Liver (tissue), 9 donors: ENCODE results near the gene TMEM184C. TPM values are rescaled to one million over a fixed set of nuclear protein-coding genes. Genes with fewer than 3 reads are reported as not detected.

ENCODE experiments used
- DNase-seq: peaks from one replicate; pipeline ENCODE4 v3.0.0-alpha.2; 2017; ENCODE audit warnings: low spot score
- H3K27ac ChIP-seq, 2 donors: one replicate each; pipeline ENCODE4 v1.7.0; 2013; ENCODE audit warnings: inconsistent platforms in 2 of 2, low read length in 2 of 2, control low read depth in 1 of 2, low read depth in 1 of 2, mild to moderate bottlenecking in 1 of 2
- H3K27me3 ChIP-seq, 4 donors: one replicate each; pipeline versions ENCODE4 v1.6.1 to v1.7.0; 2013; ENCODE audit warnings: low read length in 3 of 4, inconsistent platforms in 1 of 4, mild to moderate bottlenecking in 1 of 4, moderate library complexity in 1 of 4; ENCODE audit not compliant: control insufficient read depth in 4 of 4, insufficient read depth in 4 of 4
- H3K36me3 ChIP-seq, 4 donors: one replicate each; pipeline versions ENCODE4 v1.6.1 to v1.7.0; 2013; ENCODE audit warnings: low read length in 3 of 4, mild to moderate bottlenecking in 3 of 4, low read depth in 1 of 4, moderate library complexity in 1 of 4; ENCODE audit not compliant: control insufficient read depth in 4 of 4, insufficient read depth in 3 of 4
- H3K4me1 ChIP-seq, 4 donors: one replicate each; pipeline versions ENCODE4 v1.6.1 to v1.7.0; 2013; ENCODE audit warnings: low read length in 3 of 4, mild to moderate bottlenecking in 3 of 4, moderate library complexity in 1 of 4; ENCODE audit not compliant: control insufficient read depth in 4 of 4, insufficient read depth in 4 of 4
- H3K4me3 ChIP-seq, 3 donors: one replicate each; pipeline versions ENCODE4 v1.6.1 to v1.7.0; 2013; ENCODE audit warnings: low read length in 3 of 3, control low read depth in 1 of 3, low read depth in 1 of 3, mild to moderate bottlenecking in 1 of 3
- H3K9ac ChIP-seq, 2 donors: one replicate each; pipeline ENCODE4 v1.7.0; 2013; ENCODE audit warnings: low read length in 2 of 2, mild to moderate bottlenecking in 2 of 2, moderate library complexity in 2 of 2, control low read depth in 1 of 2, low read depth in 1 of 2
- H3K9me3 ChIP-seq, 4 donors: one replicate each; pipeline versions ENCODE4 v1.6.1 to v1.7.0; 2013; ENCODE audit warnings: low read length in 3 of 4; ENCODE audit not compliant: control insufficient read depth in 4 of 4
- ATF3 ChIP-seq: IDR thresholded peaks from 2 replicates; pipeline ENCODE4 v1.6.1; 2016; ENCODE audit warnings: antibody characterized with exemption
- CTCF ChIP-seq: fragments of 150-350 bp; IDR thresholded peaks from 2 replicates; pipeline ENCODE4 v1.5.1; 2017; ENCODE audit warnings: improper control_type of control experiment, low read depth, low read length; ENCODE audit not compliant: missing input control
- EGR1 ChIP-seq, 2 donors: IDR thresholded peaks; 2 replicates each; pipeline ENCODE4 v1.6.1; 2016 to 2018; ENCODE audit warnings: antibody characterized with exemption in 2 of 2, low read depth in 2 of 2
- FOXA1 ChIP-seq: IDR thresholded peaks from 2 replicates; pipeline ENCODE4 v1.6.1; 2016; ENCODE audit warnings: antibody characterized with exemption
- FOXA2 ChIP-seq: IDR thresholded peaks from 2 replicates; pipeline ENCODE4 v1.6.1; 2016; ENCODE audit warnings: antibody characterized with exemption
- GABPA ChIP-seq, 2 donors: IDR thresholded peaks in 1 of 2; conservative IDR thresholded peaks in 1 of 2; 2 replicates each; pipeline ENCODE4 v1.6.1; 2016; ENCODE audit warnings: antibody characterized with exemption in 2 of 2, mild to moderate bottlenecking in 1 of 2, moderate library complexity in 1 of 2
- HNF4A ChIP-seq, 2 donors: conservative IDR thresholded peaks; 2 replicates each; pipeline ENCODE4 v1.6.1; 2016; ENCODE audit warnings: antibody characterized with exemption in 2 of 2, mild to moderate bottlenecking in 2 of 2
- HNF4G ChIP-seq: IDR thresholded peaks from 2 replicates; pipeline ENCODE4 v1.6.1; 2016; ENCODE audit warnings: antibody characterized with exemption
- JUND ChIP-seq, 2 donors: IDR thresholded peaks; 2 replicates each; pipeline ENCODE4 v1.6.1; 2016; ENCODE audit warnings: antibody characterized with exemption in 2 of 2
- NR2F2 ChIP-seq: IDR thresholded peaks from 2 replicates; pipeline ENCODE4 v1.6.1; 2016; ENCODE audit warnings: antibody characterized with exemption
- RAD21 ChIP-seq, 2 donors: IDR thresholded peaks; 2 replicates each; pipeline ENCODE4 v1.6.1; 2016; ENCODE audit warnings: antibody characterized with exemption in 2 of 2, mild to moderate bottlenecking in 2 of 2
- REST ChIP-seq: IDR thresholded peaks from 2 replicates; pipeline ENCODE4 v1.6.1; 2016; ENCODE audit warnings: antibody characterized with exemption, mild to moderate bottlenecking
- RXRA ChIP-seq, 2 donors: IDR thresholded peaks; 2 replicates each; pipeline ENCODE4 v1.6.1; 2017 to 2018; ENCODE audit warnings: antibody characterized with exemption in 2 of 2, mild to moderate bottlenecking in 1 of 2
- SP1 ChIP-seq: IDR thresholded peaks from 2 replicates; pipeline ENCODE4 v1.6.1; 2018; ENCODE audit warnings: antibody characterized with exemption, mild to moderate bottlenecking
- TAF1 ChIP-seq: conservative IDR thresholded peaks from 2 replicates; pipeline ENCODE4 v1.6.1; 2016; ENCODE audit warnings: antibody characterized with exemption, mild to moderate bottlenecking
- YY1 ChIP-seq: IDR thresholded peaks from 2 replicates; pipeline ENCODE4 v1.6.1; 2016; ENCODE audit warnings: antibody characterized with exemption, mild to moderate bottlenecking
- WGBS: extraction: QIAGEN DNeasy Blood & Tissue Kit; methylation state at CpG from one replicate; pipeline ENCODE4 v1.1.7; 2013; 5-methylcytosine and 5-hydroxymethylcytosine counted together
- polyA plus RNA-seq, 2 donors: library from polyadenylated mRNA; stranded (reverse) in 1 of 2; unstranded in 1 of 2; fragments of 200-250 nt in 1 of 2; fragments of >200 nt in 1 of 2; fragmentation: Nextera tagmentation in 1 of 2; extraction: Ambion mirVana in 1 of 2; gene quantifications; one replicate each; pipeline versions ENCODE4 v1.2.1 to v1.2.3, GENCODE V29; 2013 to 2015
- total RNA-seq, 2 donors: library from RNA; depleted of rRNA; stranded (reverse); fragments of >200 nt; gene quantifications; one replicate each; pipeline ENCODE4 v1.2.3, GENCODE V29; 2014
- TF ChIP-seq, protein P1 (sequence below): IDR thresholded peaks from 2 replicates; pipeline ENCODE4 v1.6.1; 2016; ENCODE audit warnings: antibody characterized with exemption
- TF ChIP-seq, protein P2 (sequence below): IDR thresholded peaks from 2 replicates; pipeline ENCODE4 v1.6.1; 2016; ENCODE audit warnings: antibody characterized with exemption
- donor health status: healthy.
- donor health status: healthy.
- donor health status: healthy.
- donor health status: healthy.
- donor health status: healthy.

The TMEM184C gene
- total and polyA plus RNA-seq, 4 donors = 9.1 to 31.4 (median 13.4) TPM

GRCh38 chr4:147626903-147627302, 9.7 kb downstream of the TMEM184C start:
- WGBS = 98% methylated on average over 4 of the region's 4 CpGs
- no peak overlapping the region for H3K4me3 ChIP-seq
- no peak overlapping the region for H3K9ac ChIP-seq
- no peak overlapping the region for H3K27ac ChIP-seq
- DNase-seq = no peak
- H3K9me3 ChIP-seq = no peaks in the 10 kb centered on the region
- no peaks in the 10 kb centered on the region for H3K27me3 ChIP-seq
- TF ChIP-seq, protein P1, sequence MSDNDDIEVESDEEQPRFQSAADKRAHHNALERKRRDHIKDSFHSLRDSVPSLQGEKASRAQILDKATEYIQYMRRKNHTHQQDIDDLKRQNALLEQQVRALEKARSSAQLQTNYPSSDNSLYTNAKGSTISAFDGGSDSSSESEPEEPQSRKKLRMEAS = no peak
- TF ChIP-seq RAD21 (IDR thresholded peaks at IDR 0.05) (no peak), JUND (IDR thresholded peaks at IDR 0.05) (no peak), FOXA1 (no peak), SP1 (no peak), YY1 (no peak), GABPA (IDR thresholded peaks at IDR 0.05 in 1 of 2, conservative IDR thresholded peaks at IDR 0.05 in 1 of 2) (no peak), RXRA (IDR thresholded peaks at IDR 0.05) (no peak), NR2F2 (no peak), ATF3 (no peak), CTCF (no peak), HNF4G (no peak), REST (no peak), HNF4A (conservative IDR thresholded peaks at IDR 0.05) (no peak), FOXA2 (no peak), EGR1 (IDR thresholded peaks at IDR 0.05; ENCODE audit: low read depth in 2 of 2) (no peak), TAF1 (no peak)
- TF ChIP-seq, protein P2, sequence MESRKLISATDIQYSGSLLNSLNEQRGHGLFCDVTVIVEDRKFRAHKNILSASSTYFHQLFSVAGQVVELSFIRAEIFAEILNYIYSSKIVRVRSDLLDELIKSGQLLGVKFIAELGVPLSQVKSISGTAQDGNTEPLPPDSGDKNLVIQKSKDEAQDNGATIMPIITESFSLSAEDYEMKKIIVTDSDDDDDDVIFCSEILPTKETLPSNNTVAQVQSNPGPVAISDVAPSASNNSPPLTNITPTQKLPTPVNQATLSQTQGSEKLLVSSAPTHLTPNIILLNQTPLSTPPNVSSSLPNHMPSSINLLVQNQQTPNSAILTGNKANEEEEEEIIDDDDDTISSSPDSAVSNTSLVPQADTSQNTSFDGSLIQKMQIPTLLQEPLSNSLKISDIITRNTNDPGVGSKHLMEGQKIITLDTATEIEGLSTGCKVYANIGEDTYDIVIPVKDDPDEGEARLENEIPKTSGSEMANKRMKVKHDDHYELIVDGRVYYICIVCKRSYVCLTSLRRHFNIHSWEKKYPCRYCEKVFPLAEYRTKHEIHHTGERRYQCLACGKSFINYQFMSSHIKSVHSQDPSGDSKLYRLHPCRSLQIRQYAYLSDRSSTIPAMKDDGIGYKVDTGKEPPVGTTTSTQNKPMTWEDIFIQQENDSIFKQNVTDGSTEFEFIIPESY = no peak
- H3K4me1 ChIP-seq = no peaks in the 10 kb centered on the region
- peaks cover 10 to 53% (median 36%) of the 10 kb centered on the region in 4 donors for H3K36me3 ChIP-seq
